Measurements from ENCODE around the gene POLL. TPM values are rescaled to one million over a fixed set of nuclear protein-coding genes. Genes with fewer than 3 reads are reported as not detected.

Gene POLL
- total RNA-seq, 1 experiment from 2014 or later: 46.2 TPM

- TF ChIP-seq NR3C1 (CRISPR knock-in tag; conservative IDR thresholded peaks at IDR 0.05; ENCODE audit: low read depth) (no peak), RORB (CRISPR knock-in tag; IDR thresholded peaks at IDR 0.05) (no peak)
These were observed 43.9 kb upstream of the POLL start (continued) for GRCh38 chr10:101631821-101632475.

- ChIA-PET POLR2A (no interaction called here), CTCF (interaction anchor here (0.6 to 1.3 kb wide), 3 partner anchors 13 to 334 kb away, joined by 3 to 6 read pairs (median 4); no protein-coding TSS in a partner anchor)
- H3K4me3 Mint-ChIP-seq: no peak overlapping the region
- no peak overlapping the region for H3K27ac Mint-ChIP-seq
- peaks cover 11% of the 10 kb centered on the region for H3K36me3 Mint-ChIP-seq
- H3K9me3 Mint-ChIP-seq: peaks cover 6% of the 10 kb centered on the region
- peaks cover 6% of the 10 kb centered on the region for H3K4me1 Mint-ChIP-seq
- DNase-seq (ENCODE audit: low spot score): no peak
- no peak for ATAC-seq
- TF ChIP-seq ZNF121 (CRISPR knock-in tag; IDR thresholded peaks at IDR 0.05) (no peak), GRHL2 (CRISPR knock-in tag; IDR thresholded peaks at IDR 0.05; ENCODE audit: insufficient replicate concordance, severe bottlenecking) (no peak), ATF1 (CRISPR knock-in tag; IDR thresholded peaks at IDR 0.05) (no peak), EMX1 (CRISPR knock-in tag; IDR thresholded peaks at IDR 0.05) (no peak), CBFB (CRISPR knock-in tag; IDR thresholded peaks at IDR 0.05; ENCODE audit: low read depth) (no peak), STAT6 (CRISPR knock-in tag; conservative IDR thresholded peaks at IDR 0.05; ENCODE audit: low read depth) (no peak), FOXJ3 (CRISPR knock-in tag; IDR thresholded peaks at IDR 0.05; ENCODE audit: borderline replicate concordance) (no peak), HMGA2 (CRISPR knock-in tag; IDR thresholded peaks at IDR 0.05) (no peak), MAX (CRISPR knock-in tag; IDR thresholded peaks at IDR 0.05) (no peak), ZNF671 (CRISPR knock-in tag; IDR thresholded peaks at IDR 0.05) (no peak)
- H3K27me3 Mint-ChIP-seq (ENCODE audit: low read depth): no peaks in the 10 kb centered on the region; the same call in 1 of the 2 replicates
These were observed 42.5 kb upstream of the POLL start for GRCh38 chr10:101630633-101630920.

- DNase-seq (ENCODE audit: low spot score) (no peak), ATAC-seq (no peak)
- Mint-ChIP-seq H3K36me3 (peaks cover 7% of the 10 kb centered on the region), H3K27me3 (ENCODE audit: low read depth) (no peaks in the 10 kb centered on the region; the same call in 1 of the 2 replicates), H3K4me3 (no peak overlapping the region), H3K9me3 (peaks cover 4% of the 10 kb centered on the region), H3K27ac (no peak overlapping the region), H3K4me1 (peaks cover 6% of the 10 kb centered on the region)
- TF ChIP-seq GTF2I (CRISPR knock-in tag; conservative IDR thresholded peaks at IDR 0.05): no peak
- TF ChIP-seq E2F1 (CRISPR knock-in tag; IDR thresholded peaks at IDR 0.05): no peak
- TF ChIP-seq E2F5 (CRISPR knock-in tag; IDR thresholded peaks at IDR 0.05): no peak
- no peak for TF ChIP-seq RORB (CRISPR knock-in tag; IDR thresholded peaks at IDR 0.05)
- ChIA-PET CTCF (interaction anchor here (0.6 to 2.1 kb wide), 4 partner anchors 13 to 334 kb away, joined by 3 to 7 read pairs (median 5); no protein-coding TSS in a partner anchor), POLR2A (no interaction called here)
These were observed 42.0 kb upstream of the POLL start for GRCh38 chr10:101629837-101630632.

All from WTC11 (cell line).